GM12874 (cell line): ENCODE results near the gene PODXL.

Experiments used
- TF ChIP-seq, protein P1 (sequence below): IDR thresholded peaks from 2 replicates; pipeline ENCODE4 v1.5.1; 2011; ENCODE audit warnings: low read depth, mild to moderate bottlenecking, control low read depth, low read length, moderate library complexity; ENCODE audit not compliant: insufficient read depth

PODXL gene

DNA sequence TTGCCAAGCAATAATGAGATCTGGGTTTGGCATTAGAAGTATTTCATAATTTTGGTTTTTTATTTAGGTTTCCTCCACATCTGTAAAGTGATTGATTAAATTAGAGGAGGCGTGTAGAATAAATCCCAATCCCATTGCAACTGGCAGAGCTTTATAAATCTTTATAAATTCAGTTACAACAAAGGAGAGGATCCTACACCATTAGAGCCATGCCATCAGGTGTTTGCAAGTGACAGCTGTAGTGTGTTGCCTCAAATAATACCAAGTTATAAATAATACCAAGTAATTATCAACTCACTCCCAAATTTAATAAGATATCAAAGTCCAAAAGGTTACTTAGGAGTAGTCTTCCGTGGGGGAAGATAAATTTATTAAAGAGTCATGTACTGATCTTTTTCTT is 62.2 kb downstream of the PODXL start:
- TF ChIP-seq, protein P1, sequence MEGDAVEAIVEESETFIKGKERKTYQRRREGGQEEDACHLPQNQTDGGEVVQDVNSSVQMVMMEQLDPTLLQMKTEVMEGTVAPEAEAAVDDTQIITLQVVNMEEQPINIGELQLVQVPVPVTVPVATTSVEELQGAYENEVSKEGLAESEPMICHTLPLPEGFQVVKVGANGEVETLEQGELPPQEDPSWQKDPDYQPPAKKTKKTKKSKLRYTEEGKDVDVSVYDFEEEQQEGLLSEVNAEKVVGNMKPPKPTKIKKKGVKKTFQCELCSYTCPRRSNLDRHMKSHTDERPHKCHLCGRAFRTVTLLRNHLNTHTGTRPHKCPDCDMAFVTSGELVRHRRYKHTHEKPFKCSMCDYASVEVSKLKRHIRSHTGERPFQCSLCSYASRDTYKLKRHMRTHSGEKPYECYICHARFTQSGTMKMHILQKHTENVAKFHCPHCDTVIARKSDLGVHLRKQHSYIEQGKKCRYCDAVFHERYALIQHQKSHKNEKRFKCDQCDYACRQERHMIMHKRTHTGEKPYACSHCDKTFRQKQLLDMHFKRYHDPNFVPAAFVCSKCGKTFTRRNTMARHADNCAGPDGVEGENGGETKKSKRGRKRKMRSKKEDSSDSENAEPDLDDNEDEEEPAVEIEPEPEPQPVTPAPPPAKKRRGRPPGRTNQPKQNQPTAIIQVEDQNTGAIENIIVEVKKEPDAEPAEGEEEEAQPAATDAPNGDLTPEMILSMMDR: no peak

DNA sequence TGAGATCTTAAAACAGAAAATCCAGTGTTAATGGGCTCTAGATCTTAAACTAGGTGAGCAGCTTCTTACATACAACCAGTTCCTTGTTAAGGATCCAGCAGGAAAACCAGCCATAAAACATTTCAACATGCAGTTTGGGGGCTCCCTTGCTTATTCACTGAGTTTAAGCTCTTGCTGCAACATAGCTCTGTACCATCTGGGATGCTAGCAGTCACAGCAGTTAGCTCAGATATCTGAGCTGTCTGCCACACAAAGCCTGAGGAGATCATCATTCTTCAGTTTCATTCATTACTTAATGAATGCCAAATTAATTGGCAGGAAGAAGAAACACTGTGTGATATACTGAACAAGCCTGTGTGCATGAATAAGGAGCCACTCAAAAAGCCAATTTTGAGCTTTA is 62.8 kb downstream of the PODXL start:
- TF ChIP-seq, protein P1: no peak

DNA sequence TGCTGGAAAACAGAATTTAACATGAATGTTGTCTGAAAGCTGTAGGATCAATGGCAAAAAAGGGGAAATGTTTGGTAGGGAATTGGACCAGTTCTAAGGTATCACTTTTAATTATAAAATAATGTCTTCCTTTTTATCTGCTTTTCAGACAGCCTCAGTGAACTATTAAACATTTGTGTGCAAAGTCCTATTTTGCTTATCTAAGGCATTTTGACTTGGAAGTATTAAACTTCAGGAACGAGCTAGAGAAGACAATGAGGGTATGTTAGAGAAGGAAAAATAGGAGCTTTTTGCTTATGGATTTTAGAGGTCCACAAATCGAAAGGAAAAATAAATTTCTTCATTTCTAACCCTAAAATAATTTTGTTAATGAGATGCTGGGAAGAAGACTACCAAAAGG is 63.3 kb downstream of the PODXL start:
- TF ChIP-seq, protein P1: no peak

DNA sequence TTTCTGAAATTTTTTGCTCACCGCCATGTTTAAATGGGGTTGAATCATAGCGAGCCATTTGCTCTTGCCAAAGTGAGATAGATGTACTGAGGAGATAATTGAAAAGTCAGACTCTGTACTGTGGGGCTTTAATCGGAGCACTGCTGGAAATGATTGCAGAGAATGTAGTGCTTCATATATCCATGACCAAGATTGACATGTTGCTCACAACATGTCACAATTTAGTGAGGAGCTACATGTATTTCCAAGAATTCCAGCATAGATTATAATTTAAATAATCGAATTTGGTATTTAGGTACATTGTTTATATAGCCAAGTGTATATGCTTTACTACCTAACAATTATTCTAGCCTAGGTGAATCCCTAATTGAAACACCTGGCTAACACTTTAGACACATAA is 66.5 kb downstream of the PODXL start:
- TF ChIP-seq, protein P1: no peak

DNA sequence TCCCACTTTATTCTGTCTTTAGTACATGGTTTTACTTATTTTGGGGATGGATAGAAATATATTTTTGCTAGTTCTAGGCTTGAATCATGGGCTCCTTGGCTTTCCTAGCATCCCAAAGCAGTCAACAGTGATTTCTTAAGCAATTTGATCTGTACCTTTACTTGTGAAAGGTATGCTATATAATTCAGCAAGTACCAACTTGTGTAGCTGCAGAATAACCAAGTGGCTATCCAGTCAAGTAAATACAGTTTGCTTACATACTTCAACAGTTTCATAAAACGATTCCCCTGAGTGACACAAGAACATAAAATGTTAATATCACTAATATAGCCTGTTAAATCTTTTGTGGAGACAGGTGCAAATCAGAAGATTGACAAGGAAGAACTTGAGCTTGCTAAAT is 67.2 kb downstream of the PODXL start:
- TF ChIP-seq, protein P1: no peak

DNA sequence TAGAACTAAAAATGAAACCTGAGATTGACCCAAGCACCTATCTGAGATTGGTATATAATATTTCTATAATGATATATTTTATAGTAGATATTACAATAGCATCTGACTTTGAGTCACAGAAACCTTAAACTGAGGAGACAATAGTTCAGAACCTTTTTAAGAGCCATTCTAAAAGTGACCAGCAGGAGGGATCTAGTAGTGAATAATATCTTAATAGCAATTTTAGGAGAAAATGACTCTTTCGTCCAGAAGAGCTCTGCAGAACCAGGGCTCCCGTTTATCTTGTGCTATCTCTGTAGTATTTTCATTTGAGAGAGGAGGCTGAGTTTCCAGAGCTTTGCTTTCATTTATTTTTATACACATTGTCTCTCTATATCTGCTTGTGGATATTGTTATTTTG is 68.1 kb downstream of the PODXL start:
- TF ChIP-seq, protein P1: no peak

DNA sequence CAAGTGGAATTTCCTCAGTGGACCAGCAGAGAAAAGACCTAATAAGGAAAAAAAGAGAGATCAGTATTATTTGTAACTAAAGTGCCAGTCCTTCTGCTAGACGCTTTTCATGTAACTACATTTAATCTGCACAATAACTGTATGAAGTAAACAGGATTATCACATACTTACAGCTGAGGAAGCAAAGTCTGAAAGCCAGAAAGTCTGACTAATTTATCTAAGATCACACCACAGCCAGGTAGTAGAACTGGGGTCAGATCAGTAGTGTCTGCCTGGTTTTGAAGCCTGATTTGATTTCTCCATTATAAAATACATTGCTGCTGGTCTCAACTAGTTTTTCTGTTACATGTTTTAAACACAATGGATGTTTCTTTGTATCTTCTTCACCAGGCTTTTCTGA is 69.2 kb downstream of the PODXL start:
- TF ChIP-seq, protein P1: no peak

DNA sequence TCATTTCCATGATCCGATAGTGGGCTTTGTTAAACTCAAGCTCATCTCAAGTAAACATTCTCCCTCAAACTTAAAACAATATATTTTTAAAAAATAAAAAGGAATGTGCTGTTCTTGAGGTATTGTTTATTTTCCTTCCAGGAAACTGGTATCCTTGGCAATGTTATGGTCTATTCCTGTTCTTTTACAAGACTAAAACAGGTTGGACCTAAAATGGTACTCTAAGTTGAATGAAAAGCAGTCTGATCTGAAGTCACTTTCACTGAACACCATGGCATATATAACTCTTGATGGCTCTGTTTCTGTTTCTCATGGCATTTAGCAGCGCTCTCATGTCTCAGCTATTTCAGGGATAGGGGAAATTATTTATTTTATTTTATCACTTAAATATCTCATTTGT is 70.1 kb downstream of the PODXL start:
- TF ChIP-seq, protein P1: no peak
